Activated effector memory CD4-positive, alpha-beta T cell treated with Interleukin-2 at 50 U/mL for 16 hours (primary cell): ENCODE results near the gene MNS1.
"Not testable (repeated sequence)": the region's sequence is repeated elsewhere in the genome, so short reads cannot be mapped to it uniquely, and the experiment has no call there.

Experiments used
- DNase-seq: peaks from one replicate; pipeline ENCODE4 v3.0.0-alpha.2; 2020

The MNS1 gene

GRCh38 chr15:56445746-56446145, 19.2 kb downstream of the MNS1 start:
- no peak for DNase-seq

DNA sequence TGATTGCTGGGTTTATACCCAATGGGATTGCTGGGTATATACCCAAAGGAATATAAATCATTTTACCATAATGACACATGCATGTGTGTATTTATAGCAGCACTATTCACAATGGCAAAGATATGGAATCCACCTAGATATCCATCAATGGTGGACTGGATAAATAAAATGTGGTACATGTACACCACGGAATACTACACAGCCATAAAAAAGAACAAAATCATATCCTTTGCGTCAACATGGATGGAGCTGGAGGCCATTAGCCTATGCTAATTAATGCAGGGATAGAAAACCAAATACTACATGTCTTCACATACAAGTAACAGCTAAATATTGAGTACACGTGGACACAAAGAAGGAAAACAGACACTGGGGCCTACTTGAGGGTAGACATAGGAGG, 22.6 kb downstream of the MNS1 start:
- no peak for DNase-seq

- no peak for DNase-seq
Observed at GRCh38 chr15:56440214-56440770, 24.6 kb downstream of the MNS1 start.

DNA sequence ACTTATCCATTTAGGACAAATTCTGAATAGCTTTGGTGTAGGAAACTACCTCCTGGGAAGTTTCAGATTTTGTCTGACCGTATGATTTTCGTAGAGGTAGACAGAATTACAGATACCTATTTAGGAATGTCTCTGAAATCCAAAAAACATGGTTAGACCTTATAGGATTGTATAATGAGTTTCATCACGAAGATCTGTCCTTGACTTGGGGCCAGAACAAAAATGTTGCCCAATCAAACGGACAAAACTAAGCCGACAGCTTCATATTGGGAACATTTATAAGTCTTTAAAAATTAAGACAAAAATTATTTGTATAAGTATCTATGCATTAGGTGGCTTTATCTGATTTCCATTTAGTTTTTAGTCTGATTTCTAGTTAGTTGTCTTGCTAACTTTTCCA, 32.6 kb downstream of the MNS1 start:
- DNase-seq, result no peak

GRCh38 chr15:56428821-56429458, 36.0 kb downstream of the MNS1 start:
- no peak for DNase-seq

- no peak for DNase-seq
Observed at GRCh38 chr15:56425976-56426375, 39.0 kb downstream of the MNS1 start.

- no peak for DNase-seq
Observed at GRCh38 chr15:56425276-56425675, 39.7 kb downstream of the MNS1 start.

- not testable (repeated sequence) for DNase-seq
Observed at GRCh38 chr15:56413114-56413733, 51.7 kb downstream of the MNS1 start.

- DNase-seq, result no peak
Observed at GRCh38 chr15:56411122-56411749, 53.7 kb downstream of the MNS1 start.

DNA sequence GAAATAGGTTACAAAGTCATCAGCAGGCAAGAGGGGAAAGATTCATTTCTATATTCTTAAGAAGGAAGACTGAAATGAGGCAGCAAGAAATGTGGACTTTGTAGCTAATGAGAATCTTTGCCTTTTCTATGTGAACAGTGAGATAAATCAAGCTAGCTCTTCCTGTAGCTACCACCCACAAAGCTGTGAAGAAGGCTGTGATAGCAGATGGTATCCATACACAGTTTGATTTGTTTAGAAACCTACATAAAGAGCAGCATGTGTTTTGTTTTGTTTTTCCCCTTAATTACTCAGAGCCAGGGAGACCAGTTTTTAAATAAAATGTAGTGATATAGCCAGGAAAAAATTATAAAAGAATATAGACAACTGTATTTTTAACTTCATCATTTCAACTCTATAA, 54.2 kb downstream of the MNS1 start:
- DNase-seq, result no peak

DNA sequence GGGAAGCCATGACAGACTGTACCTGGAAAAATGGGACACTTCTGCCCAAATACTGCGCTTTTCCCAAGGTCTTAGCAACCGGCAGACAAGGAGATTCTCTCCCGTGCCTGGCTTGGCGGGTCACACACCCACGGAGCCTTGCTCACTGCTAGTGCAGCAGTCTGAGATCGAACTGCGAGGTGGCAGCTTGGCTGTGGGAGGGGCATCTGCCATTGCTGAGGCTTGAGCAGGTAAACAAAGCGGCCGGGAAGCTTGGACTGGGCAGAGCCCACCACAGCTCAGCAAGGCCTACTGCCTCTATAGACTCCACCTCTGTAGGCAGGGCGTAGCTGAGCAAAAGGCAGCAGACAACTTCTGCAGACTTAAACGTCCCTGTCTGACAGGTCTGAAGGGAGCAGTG, 65.7 kb downstream of the MNS1 start:
- DNase-seq, result not testable (repeated sequence)

GRCh38 chr15:56397325-56397724, 67.6 kb downstream of the MNS1 start:
- not testable (repeated sequence) for DNase-seq

GRCh38 chr15:56394909-56395308, 70.0 kb downstream of the MNS1 start:
- no peak for DNase-seq

DNA sequence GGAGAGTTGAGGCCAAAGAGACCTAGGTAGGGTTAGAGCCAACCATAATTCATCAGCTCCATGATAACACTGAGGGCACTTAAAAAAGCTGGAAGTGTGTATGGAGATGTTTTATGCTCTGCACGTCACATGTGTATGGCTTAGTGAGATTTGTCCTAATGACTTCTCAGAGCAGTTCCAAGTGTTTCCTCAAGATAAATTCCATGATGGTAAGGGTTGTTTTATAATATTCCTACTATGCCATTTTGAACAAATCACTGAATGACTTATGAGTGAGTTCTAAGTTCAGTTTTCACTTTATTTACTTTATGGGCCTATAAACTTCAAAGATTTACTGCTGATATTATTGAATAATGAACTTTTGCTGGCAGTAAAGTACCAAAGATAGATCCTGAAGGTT, 71.7 kb downstream of the MNS1 start:
- DNase-seq, result no peak

- DNase-seq, result no peak
Observed at GRCh38 chr15:56390739-56391267, 74.1 kb downstream of the MNS1 start.

- no peak for DNase-seq
Observed at GRCh38 chr15:56385908-56386307, 79.0 kb downstream of the MNS1 start.

DNA sequence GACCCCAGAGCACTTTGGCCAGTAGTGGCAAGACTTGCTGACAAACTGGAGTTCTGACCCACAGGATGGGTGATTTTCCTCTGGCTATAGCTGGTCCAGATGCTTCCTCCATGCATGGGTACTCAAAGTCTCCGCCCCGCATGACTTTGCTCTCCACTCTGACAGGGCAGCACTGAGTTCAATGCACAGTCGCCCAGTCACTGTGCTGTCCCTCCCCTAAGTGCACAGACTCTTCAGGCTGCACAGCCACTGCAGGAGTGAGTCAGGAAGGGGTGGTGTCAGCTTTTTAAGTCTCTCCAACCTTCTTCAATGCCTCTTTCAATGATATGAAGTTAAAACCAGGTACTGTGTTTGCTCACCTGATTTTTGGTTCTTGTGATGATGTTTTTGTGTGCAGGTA, 81.9 kb downstream of the MNS1 start:
- DNase-seq, result no peak
